K562 (cell line): ENCODE data around the gene EEFSEC. TPM values are rescaled to one million over a fixed set of nuclear protein-coding genes. Genes with fewer than 3 reads are reported as not detected.
A peak's percentile ranks its signal among the peaks of the same experiment; 100 is the strongest.

ENCODE experiments used
- ATAC-seq: fragments of 200-7000 bp; cut with Tn5 transposase; 3 replicates; pipeline ENCODE4 v1.9.1; 2020; ENCODE audit warnings: moderate library complexity
- BruUV-seq: library from RNA; stranded (reverse); fragments of 400-500 nt; replicated peaks from 2 replicates; lab custom pipeline; 2021; lab: Mats Ljungman, UMichigan
- CTCF ChIA-PET: fragments of 300-600 bp; formaldehyde crosslinking; extraction: SDS; loops from one replicate; lab custom pipeline; 2021; ENCODE audit warnings: low intra/inter-chr PET ratio; lab: Yijun Ruan, JAX
- POLR2A ChIA-PET: fragments of 300-600, 350-650 bp; sonication (Branson Sonifier 250); formaldehyde crosslinking; extraction: SDS; loops from one replicate; lab custom pipeline; 2021; ENCODE audit warnings: antibody characterized with exemption, inconsistent platforms; lab: Yijun Ruan, JAX
- DNase-seq, 4 experiments: peaks; one replicate each; pipeline versions ENCODE4 v3.0.0 to v3.0.0-alpha.2; 2011 to 2018; ENCODE audit warnings: low spot score in 3 of 4, mixed read lengths in 3 of 4; ENCODE audit errors: extremely low read depth in 1 of 4
- FAIRE-seq: peaks from 2 replicates; lab custom pipeline; 2011; peaks lifted over from hg19 to GRCh38; lab: Jason Lieb, UNC
- H2AFZ ChIP-seq: 2 replicates; pipeline ENCODE4 v1.6.0; 2011; ENCODE audit warnings: low read depth, low read length, control low read depth, inconsistent platforms
- H3K27ac ChIP-seq: fragments of 200-600 bp; 3 replicates; pipeline ENCODE4 v1.8.0; 2011; ENCODE audit warnings: low read depth, mild to moderate bottlenecking, control low read depth, inconsistent platforms, low read length, moderate library complexity, mixed read lengths; ENCODE audit errors: extremely low read depth
- H3K27me3 ChIP-seq, 2 experiments: fragments of 300-600 bp in 1 of 2; 2 replicates in 1 of 2; 3 replicates in 1 of 2; pipeline versions ENCODE4 v1.6.0 to v1.8.0; 2011; ENCODE audit warnings: inconsistent platforms in 2 of 2, low read length in 2 of 2, mild to moderate bottlenecking in 1 of 2, mixed read lengths in 1 of 2, moderate library complexity in 1 of 2; ENCODE audit not compliant: control insufficient read depth in 2 of 2, insufficient read depth in 2 of 2
- H3K36me3 ChIP-seq: fragments of 300-600 bp; 3 replicates; pipeline ENCODE4 v1.8.0; 2011; ENCODE audit warnings: mild to moderate bottlenecking, low read length, inconsistent platforms; ENCODE audit not compliant: control insufficient read depth, insufficient read depth
- H3K4me1 ChIP-seq, 2 experiments: fragments of 200-600 bp in 1 of 2; replicated peaks in 1 of 2; 2 replicates in 1 of 2; 3 replicates in 1 of 2; pipeline versions ENCODE4 v1.5.1 to v1.8.0; 2011; ENCODE audit warnings: inconsistent platforms in 2 of 2, low read length in 2 of 2, mild to moderate bottlenecking in 1 of 2, mixed read lengths in 1 of 2, moderate library complexity in 1 of 2; ENCODE audit not compliant: control insufficient read depth in 2 of 2, insufficient read depth in 2 of 2
- H3K4me2 ChIP-seq: 2 replicates; pipeline ENCODE4 v1.6.1; 2011; ENCODE audit warnings: low read length, control low read depth, inconsistent platforms, mixed read lengths; ENCODE audit not compliant: insufficient read depth
- H3K4me3 ChIP-seq: fragments of 200-600 bp; sonication (generic), shearing (Covaris generic); 2 replicates; pipeline ENCODE4 v1.5.1; 2016; ENCODE audit warnings: control low read depth, inconsistent platforms
- H3K79me2 ChIP-seq: fragments of 200-600 bp; 3 replicates; pipeline ENCODE4 v1.8.0; 2011; ENCODE audit warnings: low read length, inconsistent platforms; ENCODE audit not compliant: control insufficient read depth, insufficient read depth
- H3K9ac ChIP-seq, 2 experiments: 2 replicates each; pipeline versions ENCODE4 v1.6.0 to v1.6.1; 2011; ENCODE audit warnings: low read depth in 2 of 2, low read length in 2 of 2, control low read depth in 1 of 2, inconsistent platforms in 1 of 2, mild to moderate bottlenecking in 1 of 2, mixed read lengths in 1 of 2; ENCODE audit not compliant: insufficient read depth in 1 of 2
- H3K9me1 ChIP-seq: one replicate; pipeline ENCODE4 v1.6.0; 2011; ENCODE audit warnings: inconsistent platforms, mild to moderate bottlenecking, low read length, moderate library complexity; ENCODE audit not compliant: control insufficient read depth, insufficient read depth
- H3K9me3 ChIP-seq: replicated peaks from 2 replicates; pipeline ENCODE4 v1.5.1; 2011; ENCODE audit warnings: low read depth, low read length, inconsistent platforms; ENCODE audit not compliant: control insufficient read depth, insufficient read depth
- H4K20me1 ChIP-seq: replicated peaks from 2 replicates; pipeline ENCODE4 v1.6.1; 2011; ENCODE audit warnings: low read length, inconsistent platforms, mixed read lengths; ENCODE audit not compliant: control insufficient read depth, insufficient read depth
- ARID3A ChIP-seq: IDR thresholded peaks from 2 replicates; pipeline ENCODE4 v1.6.1; 2012; ENCODE audit warnings: low read depth, low read length, improper control_type of control experiment, borderline replicate concordance
- CBX1 ChIP-seq: sonication (generic); IDR thresholded peaks from 2 replicates; pipeline ENCODE4 v1.6.1; 2016; ENCODE audit warnings: antibody characterized with exemption, low read depth, mild to moderate bottlenecking
- FIP1L1 ChIP-seq: fragments of 200-400 bp; formaldehyde crosslinking; IDR thresholded peaks from 2 replicates; pipeline ENCODE4 v1.6.1; 2018; ENCODE audit warnings: mild to moderate bottlenecking, low read depth, low read length; ENCODE audit not compliant: poor library complexity, severe bottlenecking
- FOS ChIP-seq: IDR thresholded peaks from 3 replicates; pipeline ENCODE4 v1.6.1; 2011; ENCODE audit not compliant: insufficient read length; ENCODE audit errors: extremely low read depth
- HIVEP1 ChIP-seq: fragments of 250-450 bp; sonication (Bioruptor Pico); IDR thresholded peaks from 2 replicates; pipeline ENCODE4 v1.4.0; 2020; ENCODE audit warnings: mild to moderate bottlenecking
- MAZ ChIP-seq, 2 experiments: fragments of 450-650 bp in 1 of 2; sonication (generic) in 1 of 2; formaldehyde crosslinking; IDR thresholded peaks in 1 of 2; conservative IDR thresholded peaks in 1 of 2; 2 replicates each; pipeline versions ENCODE4 v1.4.0 to v1.5.0; 2020; ENCODE audit warnings: mild to moderate bottlenecking in 1 of 2, missing genetic modification reagents in 1 of 2
- NFRKB ChIP-seq: fragments of 450-650 bp; IDR thresholded peaks from 2 replicates; pipeline ENCODE4 v1.6.1; 2016; ENCODE audit warnings: low read depth
- PATZ1 ChIP-seq: fragments of 250-450 bp; sonication (Bioruptor Pico); IDR thresholded peaks from 2 replicates; pipeline ENCODE4 v1.5.0; 2020; ENCODE audit warnings: mild to moderate bottlenecking, borderline replicate concordance
- PHF20 ChIP-seq: fragments of 450-650 bp; IDR thresholded peaks from 2 replicates; pipeline ENCODE4 v1.6.1; 2018; ENCODE audit not compliant: partially characterized antibody
- RCOR1 ChIP-seq, 2 experiments: IDR thresholded peaks; 2 replicates each; pipeline ENCODE4 v1.6.1; 2012; ENCODE audit warnings: low read depth in 2 of 2, low read length in 2 of 2, borderline replicate concordance in 1 of 2, improper control_type of control experiment in 1 of 2
- RFX1 ChIP-seq: fragments of 450-650 bp; IDR thresholded peaks from 2 replicates; pipeline ENCODE4 v1.6.1; 2016; ENCODE audit warnings: mild to moderate bottlenecking, moderate library complexity
- SMARCA4 ChIP-seq: fragments of 450-650 bp; IDR thresholded peaks from 2 replicates; pipeline ENCODE4 v1.6.1; 2016
- SMARCB1 ChIP-seq: IDR thresholded peaks from 2 replicates; pipeline ENCODE4 v1.6.1; 2011; ENCODE audit warnings: improper control_type of control experiment, low read depth; ENCODE audit not compliant: insufficient read length
- SP1 ChIP-seq: sonication (generic); formaldehyde crosslinking; IDR thresholded peaks from 2 replicates; pipeline ENCODE4 v1.8.1; 2022; ENCODE audit warnings: mild to moderate bottlenecking, missing genetic modification reagents
- TEAD2 ChIP-seq: fragments of 450-650 bp; IDR thresholded peaks from 2 replicates; pipeline ENCODE4 v1.6.1; 2016; ENCODE audit warnings: missing genetic modification characterization, control low read depth, missing compliant biosample characterization
- YY1 ChIP-seq, 3 experiments: IDR thresholded peaks; 2 replicates each; pipeline ENCODE4 v1.6.1; 2011; ENCODE audit warnings: low read length in 2 of 3, mild to moderate bottlenecking in 2 of 3, moderate library complexity in 2 of 3, borderline replicate concordance in 1 of 3, control low read depth in 1 of 3, low read depth in 1 of 3; ENCODE audit not compliant: insufficient read depth in 3 of 3, insufficient replicate concordance in 2 of 3, control insufficient read depth in 1 of 3, insufficient read length in 1 of 3; ENCODE audit errors: extremely low read depth in 1 of 3
- ZNF583 ChIP-seq: fragments of 250-450 bp; sonication (Bioruptor Pico); IDR thresholded peaks from 2 replicates; pipeline ENCODE4 v1.4.0; 2020
- WGBS: fragments of 100-300 bp; shearing (Covaris generic); methylation state at CpG from one replicate; pipeline ENCODE4 v1.1.6; 2016; ENCODE audit warnings: low coverage, mixed read lengths; ENCODE audit not compliant: insufficient coverage; ENCODE audit errors: missing lambda C conversion rate; 5-methylcytosine and 5-hydroxymethylcytosine counted together
- in situ Hi-C: fragments of 300-500 bp; cut with MboI; formaldehyde crosslinking; loops from 4 replicates; pipeline ENCODE4 v1.15.0; 2018; ENCODE audit warnings: inconsistent platforms, mixed read lengths
- intact Hi-C: fragments of 100-400 bp; cut with micrococcal nuclease; formaldehyde crosslinking; loops from 2 replicates; pipeline ENCODE4 v1.14.2; 2022
- polyA plus RNA-seq, 8 experiments: library from polyadenylated mRNA; depleted of rRNA in 4 of 8; stranded (reverse) in 5 of 8; unstranded in 3 of 8; fragments of >200 nt; fragmentation: Nextera tagmentation in 2 of 8; fragmentation: Illumina TruSeq in 1 of 8; extraction: Ambion mirVana in 2 of 8; extraction: Trizol in 1 of 8; gene quantifications; 2 replicates each; pipeline versions ENCODE4 v1.2.1 to v1.2.3, GENCODE V29; 2011 to 2014; ENCODE audit warnings: inconsistent platforms in 1 of 8, missing spikeins in 1 of 8
- total RNA-seq, 7 experiments: library from RNA; depleted of rRNA in 6 of 7; stranded (reverse); fragments of >200 nt in 6 of 7; fragmentation: Illumina TruSeq in 2 of 7; extraction: Trizol in 2 of 7; gene quantifications; 2 replicates each; pipeline versions ENCODE4 v1.2.1 to v1.2.3, GENCODE V29; 2011 to 2021; ENCODE audit warnings: low replicate concordance in 1 of 7

The EEFSEC gene
- total and polyA plus RNA-seq, 9 of the 15 experiments (the other 6 are each of a cell fraction or from before 2014, with no cell fraction given): 0.35 to 11.8 (median 7.7) TPM

- TSS peak; percentile 89 for BruUV-seq
- CTCF ChIA-PET: no interaction called here
- no peaks in the 10 kb centered on the region for H3K9me1 ChIP-seq
- TF ChIP-seq FOS (no peak), HIVEP1 (CRISPR knock-in tag) (no peak), SMARCA4 (0 out of 2 replicates have a peak, but pooled peaks have one; percentile 18), PHF20 (no peak), RCOR1 (IDR thresholded peaks at IDR 0.05; ENCODE audit: borderline replicate concordance in 1 of 2, low read depth in 2 of 2, low read length in 2 of 2) (peak in 1 of 2 experiments; percentile 43; a peak in 1 of 4 replicates), MAZ (CRISPR knock-in tag; conservative IDR thresholded peaks at IDR 0.05 in 1 of 2, IDR thresholded peaks at IDR 0.05 in 1 of 2) (peak; percentile 66 to 94; a peak in 3 of 4 replicates), PATZ1 (CRISPR knock-in tag) (no peak), TEAD2 (no peak), RFX1 (no peak), SP1 (peak; percentile 47; the same call in 1 of the 2 replicates), YY1 (IDR thresholded peaks at IDR 0.05; ENCODE audit: borderline replicate concordance in 1 of 3, control insufficient read depth in 1 of 3, extremely low read depth in 1 of 3, insufficient read depth in 3 of 3, insufficient read length in 1 of 3, insufficient replicate concordance in 2 of 3, low read depth in 1 of 3, low read length in 2 of 3) (no peak), ARID3A (no peak), FIP1L1 (no peak), NFRKB (peak; percentile 30; the same call in 1 of the 2 replicates), SMARCB1 (no peak), ZNF583 (CRISPR knock-in tag) (peak; percentile 74), CBX1 (no peak)
These were observed 256.6 kb downstream of the EEFSEC start for GRCh38 chr3:128409624-128410581.

More at GRCh38 chr3:128409624-128410581, 256.6 kb downstream of the EEFSEC start:
- Histone ChIP-seq H3K79me2 (peaks cover 50% of the 10 kb centered on the region), H3K4me1 (peaks cover 59 to 87% of the 10 kb centered on the region in 2 experiments), H3K27me3 (no peaks in the 10 kb centered on the region), H3K27ac (peak overlapping the region; percentile 99), H2AFZ (peak overlapping the region; percentile 42; the same call in 1 of the 2 replicates), H3K36me3 (peaks cover 3% of the 10 kb centered on the region; the same call in 1 of the 3 replicates), H4K20me1 (no peaks in the 10 kb centered on the region), H3K9ac (peak overlapping the region; percentile 72 to 95), H3K4me3 (peak overlapping the region; percentile 44), H3K9me3 (no peaks in the 10 kb centered on the region), H3K4me2 (peak overlapping the region; percentile 85)
- intact Hi-C loops: loop anchor here (2.0 kb wide), 1 partner anchor 79 kb away; no protein-coding TSS in a partner anchor
- WGBS: 7% methylated on average over 14 of the region's 18 CpGs
- DNase-seq: peak; percentile 71 to 90 (median 77)
- POLR2A ChIA-PET: interaction anchor here (0.5 to 1.0 kb wide), 4 partner anchors 11 to 158 kb away, joined by 3 to 4 read pairs (median 4); no protein-coding TSS in a partner anchor
- in situ Hi-C loops: no loop called here
- peak; percentile 86 for ATAC-seq
- peak; percentile 92 for FAIRE-seq
